Left lung (tissue), 10 donors: ENCODE results near the gene ABHD12B. TPM values are rescaled to one million over a fixed set of nuclear protein-coding genes. Genes with fewer than 3 reads are reported as not detected.

ENCODE experiments used
- ATAC-seq: fragments of 200-7000 bp; cut with Tn5 transposase; one replicate; pipeline ENCODE4 v1.9.1; 2020; ENCODE audit warnings: moderate library complexity
- DNase-seq, 4 donors: peaks; one replicate each; pipeline ENCODE4 v3.0.0-alpha.2; 2013 to 2020
- H3K27ac ChIP-seq, 2 donors: fragments of 200-600 bp; sonication (generic) in 1 of 2; one replicate each; pipeline versions ENCODE4 v1.5.0 to v1.8.0; 2020 to 2021
- H3K27me3 ChIP-seq, 2 donors: fragments of 200-600 bp; sonication (generic) in 1 of 2; one replicate each; pipeline versions ENCODE4 v1.5.0 to v1.8.0; 2020 to 2021
- H3K36me3 ChIP-seq, 2 donors: fragments of 200-600 bp; sonication (generic) in 1 of 2; one replicate each; pipeline versions ENCODE4 v1.5.0 to v1.8.0; 2020 to 2021
- H3K4me1 ChIP-seq, 2 donors: fragments of 200-600 bp; one replicate each; pipeline ENCODE4 v1.8.0; 2021
- H3K4me3 ChIP-seq, 2 donors: fragments of 200-600 bp; sonication (generic) in 1 of 2; one replicate each; pipeline versions ENCODE4 v1.5.0 to v1.8.0; 2020 to 2021; ENCODE audit warnings: mild to moderate bottlenecking in 1 of 2
- H3K9me3 ChIP-seq, 2 donors: fragments of 200-600 bp; sonication (generic) in 1 of 2; one replicate each; pipeline versions ENCODE4 v1.5.0 to v1.8.0; 2020 to 2021
- intact Hi-C, 2 donors: fragments of 100-400 bp; cut with DNase I; formaldehyde crosslinking; loops; one replicate each; pipeline versions ENCODE4 v1.11.2 to v1.14.2; 2022
- polyA plus RNA-seq, 6 donors: library from polyadenylated mRNA; unstranded; fragments of 120-200 nt; gene quantifications; one replicate each; pipeline ENCODE4 v1.2.1, GENCODE V29; 2013; ENCODE audit not compliant: insufficient read length in 6 of 6
- total RNA-seq, 2 donors: library from RNA; stranded (reverse); fragmentation: NEBNext Ultra II Directional; extraction: Animal tissue kit (Norgen Biotek cat#: 25700); gene quantifications; one replicate each; pipeline ENCODE4 v1.2.1, GENCODE V29; 2021
- TF ChIP-seq, protein P1 (sequence below), 2 donors: fragments of 200-600 bp; sonication (generic) in 1 of 2; IDR thresholded peaks; one replicate each; pipeline versions ENCODE4 v1.5.0 to v1.8.0; 2021; ENCODE audit warnings: antibody characterized with exemption in 2 of 2
- donor health status: DM: no; HTN: yes; CAD: no.
- donor health status: DM: no; HTN: no; CAD: no.

ABHD12B gene
- total and polyA plus RNA-seq, 8 donors: 0.68 to 1.4 (median 1.0) TPM; not detected in 2

DNA sequence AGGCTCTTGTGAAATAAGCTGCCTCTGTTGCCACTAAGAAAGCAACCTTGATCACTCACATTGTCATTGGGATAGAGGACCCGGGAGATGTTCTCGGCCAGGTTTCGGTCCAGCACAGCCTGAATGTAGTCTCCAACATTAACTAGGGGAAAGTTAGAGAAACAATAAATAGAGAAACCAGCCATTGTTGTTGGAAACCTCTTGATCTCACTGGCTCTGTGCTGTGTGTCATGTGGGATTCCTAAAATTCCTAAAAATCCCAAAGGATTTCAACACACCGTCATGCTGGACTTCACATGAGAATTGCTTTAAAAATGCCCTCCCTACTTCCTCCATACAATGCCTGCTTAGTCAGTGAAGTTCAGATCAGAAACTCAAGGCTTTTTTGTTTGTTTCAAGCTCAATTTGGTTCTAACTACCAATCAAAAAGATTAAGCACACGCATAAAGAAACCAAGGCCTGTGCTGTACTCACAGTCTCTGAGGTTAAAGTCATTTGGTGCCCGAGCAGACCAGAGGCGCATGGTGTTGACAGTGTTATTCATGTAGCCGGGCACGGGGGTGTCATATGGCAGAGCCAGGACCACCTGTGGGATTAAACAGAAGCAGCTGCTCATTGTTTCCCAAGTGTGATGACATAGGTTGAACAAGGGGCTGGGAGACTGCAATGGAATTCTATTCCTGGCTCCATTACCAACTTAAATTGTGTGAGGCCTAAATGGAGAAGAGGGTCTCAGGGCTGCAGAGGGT is 48.8 kb downstream of the ABHD12B start:
- TF ChIP-seq, protein P1, sequence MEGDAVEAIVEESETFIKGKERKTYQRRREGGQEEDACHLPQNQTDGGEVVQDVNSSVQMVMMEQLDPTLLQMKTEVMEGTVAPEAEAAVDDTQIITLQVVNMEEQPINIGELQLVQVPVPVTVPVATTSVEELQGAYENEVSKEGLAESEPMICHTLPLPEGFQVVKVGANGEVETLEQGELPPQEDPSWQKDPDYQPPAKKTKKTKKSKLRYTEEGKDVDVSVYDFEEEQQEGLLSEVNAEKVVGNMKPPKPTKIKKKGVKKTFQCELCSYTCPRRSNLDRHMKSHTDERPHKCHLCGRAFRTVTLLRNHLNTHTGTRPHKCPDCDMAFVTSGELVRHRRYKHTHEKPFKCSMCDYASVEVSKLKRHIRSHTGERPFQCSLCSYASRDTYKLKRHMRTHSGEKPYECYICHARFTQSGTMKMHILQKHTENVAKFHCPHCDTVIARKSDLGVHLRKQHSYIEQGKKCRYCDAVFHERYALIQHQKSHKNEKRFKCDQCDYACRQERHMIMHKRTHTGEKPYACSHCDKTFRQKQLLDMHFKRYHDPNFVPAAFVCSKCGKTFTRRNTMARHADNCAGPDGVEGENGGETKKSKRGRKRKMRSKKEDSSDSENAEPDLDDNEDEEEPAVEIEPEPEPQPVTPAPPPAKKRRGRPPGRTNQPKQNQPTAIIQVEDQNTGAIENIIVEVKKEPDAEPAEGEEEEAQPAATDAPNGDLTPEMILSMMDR (IDR thresholded peaks at IDR 0.05): no peak
- Histone ChIP-seq H3K9me3 (no peaks in the 10 kb centered on the region), H3K36me3 (peaks cover 0 to 82% of the 10 kb centered on the region in 2 donors), H3K27ac (no peak overlapping the region), H3K4me3 (no peak overlapping the region), H3K4me1 (peaks cover 0 to 8% of the 10 kb centered on the region in 2 donors), H3K27me3 (no peaks in the 10 kb centered on the region)
- intact Hi-C loops: no loop called here
- DNase-seq (no peak), ATAC-seq (no peak)

DNA sequence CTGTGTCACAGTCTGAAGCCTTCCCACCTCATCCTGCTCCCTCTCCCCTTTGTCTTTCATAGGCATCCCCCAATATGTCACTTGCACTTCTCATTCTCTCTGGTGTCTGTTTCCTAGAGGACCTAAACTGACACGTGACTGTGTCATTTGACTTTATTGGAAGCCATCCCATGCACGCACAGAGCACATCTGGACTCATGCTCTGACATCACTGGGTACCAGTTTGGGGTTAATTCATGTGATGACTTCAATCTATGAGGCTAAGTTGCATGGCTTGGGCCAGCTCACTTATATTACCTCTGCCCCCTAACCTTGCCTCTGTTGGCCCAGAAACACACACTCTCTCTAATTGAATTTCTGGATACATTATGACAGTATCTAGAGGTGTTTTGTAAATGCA is 51.0 kb downstream of the ABHD12B start:
- Histone ChIP-seq H3K4me3 (no peak overlapping the region), H3K9me3 (no peaks in the 10 kb centered on the region), H3K27me3 (no peaks in the 10 kb centered on the region), H3K27ac (no peak overlapping the region), H3K4me1 (peaks cover 0 to 23% of the 10 kb centered on the region in 2 donors), H3K36me3 (peaks cover 0 to 61% of the 10 kb centered on the region in 2 donors)
- DNase-seq (no peak), ATAC-seq (no peak)
- TF ChIP-seq, protein P1 (IDR thresholded peaks at IDR 0.05): no peak
- intact Hi-C loops: no loop called here

DNA sequence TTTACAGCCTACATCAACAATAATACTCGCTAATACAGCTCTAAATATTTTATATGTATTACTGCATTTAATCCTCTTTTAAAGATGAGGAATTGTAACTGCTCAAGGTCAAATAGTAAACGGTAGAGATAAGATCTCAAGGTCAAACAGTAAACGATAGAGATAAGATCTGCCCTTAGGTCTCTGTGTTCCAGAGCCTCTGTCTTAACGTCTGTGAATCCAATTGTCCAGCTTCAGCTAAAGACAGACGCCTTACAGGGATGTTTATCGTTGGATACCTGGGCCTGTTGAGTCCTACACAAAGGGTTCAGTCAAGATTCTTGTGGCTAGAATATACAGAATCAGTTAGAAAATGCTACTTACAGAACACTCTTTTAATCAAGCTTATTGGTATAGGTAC is 52.4 kb downstream of the ABHD12B start:
- Histone ChIP-seq H3K27ac (no peak overlapping the region), H3K36me3 (peaks cover 0 to 48% of the 10 kb centered on the region in 2 donors), H3K9me3 (no peaks in the 10 kb centered on the region), H3K4me3 (no peak overlapping the region), H3K4me1 (peaks cover 0 to 36% of the 10 kb centered on the region in 2 donors), H3K27me3 (no peaks in the 10 kb centered on the region)
- ATAC-seq: no peak
- intact Hi-C loops: no loop called here
- DNase-seq: no peak
- TF ChIP-seq, protein P1 (IDR thresholded peaks at IDR 0.05): no peak

DNA sequence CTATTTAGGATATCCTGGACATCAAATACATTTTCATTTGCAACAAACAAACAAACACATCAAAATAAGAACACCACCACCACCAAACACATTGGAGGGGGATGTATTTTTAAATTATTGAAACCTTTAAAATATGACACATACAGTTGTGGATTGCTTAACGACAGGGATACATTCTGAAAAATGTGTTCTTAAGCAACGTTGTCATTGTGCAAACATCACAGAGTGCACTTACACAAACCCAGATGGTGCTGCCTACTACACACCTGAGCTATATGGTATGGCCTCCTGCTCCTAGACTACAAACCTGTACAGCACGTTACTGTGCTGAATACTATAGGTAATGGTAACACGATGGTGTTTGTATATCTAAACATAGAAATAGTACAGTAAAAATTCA is 53.0 kb downstream of the ABHD12B start:
- intact Hi-C loops: no loop called here
- Histone ChIP-seq H3K9me3 (no peaks in the 10 kb centered on the region), H3K4me3 (no peak overlapping the region), H3K27me3 (no peaks in the 10 kb centered on the region), H3K36me3 (peaks cover 0 to 43% of the 10 kb centered on the region in 2 donors), H3K27ac (no peak overlapping the region), H3K4me1 (peaks cover 0 to 36% of the 10 kb centered on the region in 2 donors)
- TF ChIP-seq, protein P1 (IDR thresholded peaks at IDR 0.05): no peak
- DNase-seq (no peak), ATAC-seq (no peak)

DNA sequence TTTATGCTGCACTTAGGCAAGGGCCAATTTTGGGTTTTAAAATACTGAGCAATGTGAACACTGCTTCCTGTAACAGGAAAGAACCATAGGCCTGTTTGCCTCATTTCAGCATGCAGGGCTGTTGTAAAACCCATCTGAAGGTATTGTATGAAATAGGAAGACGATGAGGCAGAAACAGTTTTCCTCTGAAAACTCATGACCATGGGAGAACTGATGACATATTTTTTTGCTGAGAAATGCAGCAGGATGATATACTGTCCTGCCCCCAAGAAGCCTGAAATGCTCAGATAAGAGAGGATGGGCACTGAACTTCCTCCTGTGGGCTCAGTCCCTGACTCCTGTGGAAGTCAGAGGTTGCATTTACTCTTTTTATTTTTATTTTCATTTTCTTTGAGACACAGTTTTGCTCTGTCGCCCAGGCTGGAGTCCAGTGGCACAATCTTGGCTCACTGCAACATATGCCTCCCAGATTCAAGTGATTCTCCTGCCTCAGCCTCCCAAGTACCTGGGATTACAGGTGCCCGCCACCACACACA is 55.1 kb downstream of the ABHD12B start:
- no peak for DNase-seq
- H3K36me3 ChIP-seq: peaks cover 0 to 40% of the 10 kb centered on the region in 2 donors

More for the DNA sequence above, 55.1 kb downstream of the ABHD12B start:
- peak; percentile 58 for ATAC-seq
- Histone ChIP-seq H3K4me1 (peaks cover 0 to 36% of the 10 kb centered on the region in 2 donors), H3K27ac (peak overlapping the region; percentile 26 to 80), H3K27me3 (no peaks in the 10 kb centered on the region), H3K9me3 (no peaks in the 10 kb centered on the region), H3K4me3 (no peak overlapping the region)
- TF ChIP-seq, protein P1 (IDR thresholded peaks at IDR 0.05): no peak
- intact Hi-C loops: no loop called here
